ENCODE results near the gene OR2T5. TPM values are rescaled to one million over a fixed set of nuclear protein-coding genes. Genes with fewer than 3 reads are reported as not detected.

Gene OR2T5, protein sequence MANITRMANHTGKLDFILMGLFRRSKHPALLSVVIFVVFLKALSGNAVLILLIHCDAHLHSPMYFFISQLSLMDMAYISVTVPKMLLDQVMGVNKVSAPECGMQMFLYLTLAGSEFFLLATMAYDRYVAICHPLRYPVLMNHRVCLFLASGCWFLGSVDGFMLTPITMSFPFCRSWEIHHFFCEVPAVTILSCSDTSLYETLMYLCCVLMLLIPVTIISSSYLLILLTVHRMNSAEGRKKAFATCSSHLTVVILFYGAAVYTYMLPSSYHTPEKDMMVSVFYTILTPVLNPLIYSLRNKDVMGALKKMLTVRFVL
- total RNA-seq, result not detected

GRCh38 chr1:248488289-248488688 lies at the start of gene OR2T5:
TSS of gene OR2T5 (plus strand) at chr1:248488589. CDS start at chr1:248488589, 0 bp downstream.

GRCh38 chr1:248445399-248445798 lies 43.0 kb upstream of the OR2T5 start, which contains the start of gene OR2T2:
TSS of gene OR2T2 (plus strand) at chr1:248445637. CDS start at chr1:248452798, 7,161 bp downstream.

GRCh38 chr1:248473051-248473450 lies 15.3 kb upstream of the OR2T5 start, which contains the start of gene OR2T3:
TSS of gene OR2T3 (plus strand) at chr1:248473351. CDS start at chr1:248473351, 0 bp downstream.

DNA sequence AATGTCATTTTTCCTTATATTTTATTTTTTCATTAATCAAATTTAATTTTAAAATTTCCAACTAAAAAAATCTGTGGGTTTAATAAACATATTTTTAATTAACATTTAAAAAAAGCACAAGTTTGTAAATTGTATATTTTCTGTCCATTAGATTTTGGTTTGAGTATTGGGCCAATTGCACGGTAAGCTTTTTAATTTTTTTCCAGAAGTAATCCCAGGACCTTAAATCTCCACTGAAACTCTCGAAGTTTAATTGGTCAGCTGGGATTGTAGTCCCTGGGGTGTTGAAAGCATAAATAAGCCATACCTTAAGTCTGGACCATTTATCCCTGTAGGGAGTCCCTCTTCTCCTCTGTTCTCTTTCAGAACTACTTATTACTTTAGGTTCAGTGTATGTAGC lies 19.4 kb downstream of the OR2T5 start, which contains the start of gene OR2G6:
Gene OR2G6 (plus strand): TSS at position 301 of the 400 bp plus-strand sequence. CDS start 13,574 bp downstream, outside the sequence.

Other genes starting within 250 kb of the OR2T5 start
- not detected for gene OR2T33, start 210.6 kb upstream of the OR2T5 start, total RNA-seq
- gene OR2T12, start 185.2 kb upstream of the OR2T5 start, total RNA-seq, result not detected
- not detected for gene OR2M7, start 164.0 kb upstream of the OR2T5 start, total RNA-seq
- gene OR14C36, start 139.8 kb upstream of the OR2T5 start, total RNA-seq, result not detected
- not detected for gene OR2T4, start 126.9 kb upstream of the OR2T5 start, total RNA-seq
- not detected for gene OR2T6, start 112.8 kb upstream of the OR2T5 start, total RNA-seq
- gene OR2T1, start 85.5 kb upstream of the OR2T5 start, total RNA-seq, result not detected
- gene OR2T2, start 43.0 kb upstream of the OR2T5 start, total RNA-seq, result not detected
- gene OR2T3, start 15.2 kb upstream of the OR2T5 start, total RNA-seq, result not detected
- not detected for gene OR2G6, start 19.5 kb downstream of the OR2T5 start, total RNA-seq
- not detected for gene OR2T29, start 74.2 kb downstream of the OR2T5 start, total RNA-seq
- gene OR2T34, start 86.2 kb downstream of the OR2T5 start, total RNA-seq, result not detected
- gene OR2T10, start 109.1 kb downstream of the OR2T5 start, total RNA-seq, result not detected
- not detected for gene OR2T11, start 146.5 kb downstream of the OR2T5 start, total RNA-seq
- not detected for gene OR2T35, start 156.7 kb downstream of the OR2T5 start, total RNA-seq
- gene OR2T27, start 166.9 kb downstream of the OR2T5 start, total RNA-seq, result not detected
- gene OR14I1, start 214.2 kb downstream of the OR2T5 start, total RNA-seq, result not detected